Sigmoid colon (tissue), 7 donors: ENCODE measurements around the gene SCGN. TPM values are rescaled to one million over a fixed set of nuclear protein-coding genes. Genes with fewer than 3 reads are reported as not detected.

Source experiments
- DNase-seq: peaks from one replicate; pipeline ENCODE4 v3.0.0-alpha.2; 2019
- H3K27ac ChIP-seq, 4 donors: fragments of 200-600 bp; sonication (generic); one replicate each; pipeline ENCODE4 v1.5.1; 2016 to 2019; ENCODE audit warnings: mild to moderate bottlenecking in 1 of 4
- H3K27me3 ChIP-seq, 3 donors: fragments of 200-600 bp; sonication (generic); one replicate each; pipeline ENCODE4 v1.5.1; 2019; ENCODE audit warnings: mild to moderate bottlenecking in 1 of 3
- H3K36me3 ChIP-seq, 4 donors: fragments of 200-600 bp; sonication (generic); one replicate each; pipeline ENCODE4 v1.5.1; 2016 to 2019
- H3K4me1 ChIP-seq, 4 donors: fragments of 200-600 bp; sonication (generic); one replicate each; pipeline ENCODE4 v1.5.1; 2017 to 2019
- H3K4me3 ChIP-seq, 4 donors: fragments of 200-600 bp; sonication (generic); one replicate each; pipeline ENCODE4 v1.5.1; 2017 to 2019; ENCODE audit warnings: mild to moderate bottlenecking in 2 of 4, moderate library complexity in 1 of 4
- H3K9me3 ChIP-seq, 4 donors: fragments of 200-600 bp in 3 of 4; sonication (generic) in 3 of 4; one replicate each; pipeline versions ENCODE4 v1.5.1 to v1.6.1; 2013 to 2019
- CTCF ChIP-seq, 4 experiments: fragments of 450-650 bp in 3 of 4; fragments of 200-600 bp in 1 of 4; IDR thresholded peaks; one replicate each; pipeline ENCODE4 v1.5.1; 2016 to 2019; ENCODE audit warnings: antibody characterized with exemption in 4 of 4, mild to moderate bottlenecking in 3 of 4, moderate library complexity in 2 of 4
- EP300 ChIP-seq, 4 donors: sonication (generic); formaldehyde crosslinking; IDR thresholded peaks; one replicate each; pipeline ENCODE4 v1.6.1; 2017; ENCODE audit warnings: antibody characterized with exemption in 4 of 4
- POLR2A ChIP-seq, 2 donors: fragments of 450-650 bp; IDR thresholded peaks; one replicate each; pipeline ENCODE4 v1.6.1; 2016; ENCODE audit warnings: antibody characterized with exemption in 2 of 2, mild to moderate bottlenecking in 2 of 2, moderate library complexity in 2 of 2
- POLR2AphosphoS5 ChIP-seq, 4 donors: sonication (generic); formaldehyde crosslinking; IDR thresholded peaks; one replicate each; pipeline ENCODE4 v1.6.1; 2017; ENCODE audit warnings: antibody characterized with exemption in 4 of 4
- WGBS, 2 donors: extraction: QIAGEN DNeasy Blood & Tissue Kit; methylation state at CpG; one replicate each; pipeline ENCODE4 v1.1.7; 2013; 5-methylcytosine and 5-hydroxymethylcytosine counted together
- intact Hi-C: fragments of 100-400 bp; cut with DNase I; formaldehyde crosslinking; loops from one replicate; pipeline ENCODE4 v1.15.1; 2023
- polyA plus RNA-seq, 3 donors: library from polyadenylated mRNA; stranded (reverse); fragments of 200-250 nt; gene quantifications; one replicate each; pipeline ENCODE4 v1.2.3, GENCODE V29; 2013
- total RNA-seq, 4 donors: library from RNA; depleted of rRNA; stranded (reverse); fragments of >200 nt; gene quantifications; one replicate each; pipeline ENCODE4 v1.1.0, GENCODE V29; 2016
- donor health status: healthy with polysubstance abuse.
- donor health status: Bipolar disorder and iron deficiency.
- donor health status: healthy.

Gene SCGN
- total and polyA plus RNA-seq, 7 donors = 4.8 to 22.5 (median 8.8) TPM

- 63 to 69% methylated on average over 1 of the region's 1 CpG for WGBS, 2 donors
- Histone ChIP-seq H3K36me3 (no peaks in the 10 kb centered on the region), H3K9me3 (no peaks in the 10 kb centered on the region), H3K4me1 (no peaks in the 10 kb centered on the region), H3K27me3 (no peaks in the 10 kb centered on the region), H3K27ac (no peak overlapping the region), H3K4me3 (no peak overlapping the region)
- no peak for DNase-seq
- intact Hi-C loops = no loop called here
- TF ChIP-seq POLR2A (IDR thresholded peaks at IDR 0.05) (no peak), CTCF (IDR thresholded peaks at IDR 0.05) (no peak), EP300 (IDR thresholded peaks at IDR 0.05) (no peak), POLR2AphosphoS5 (IDR thresholded peaks at IDR 0.05) (no peak)
Observed at GRCh38 chr6:25697537-25698340, 45.7 kb downstream of the SCGN start.

- intact Hi-C loops = no loop called here
- Histone ChIP-seq H3K9me3 (no peaks in the 10 kb centered on the region), H3K4me3 (no peak overlapping the region), H3K27ac (no peak overlapping the region), H3K27me3 (no peaks in the 10 kb centered on the region), H3K36me3 (no peaks in the 10 kb centered on the region), H3K4me1 (no peaks in the 10 kb centered on the region)
- WGBS, 2 donors = 61 to 63% methylated on average over 3 of the region's 3 CpGs
- no peak for TF ChIP-seq POLR2A (IDR thresholded peaks at IDR 0.05)
- TF ChIP-seq EP300 (IDR thresholded peaks at IDR 0.05) = no peak
- no peak for TF ChIP-seq CTCF (IDR thresholded peaks at IDR 0.05)
- no peak for TF ChIP-seq POLR2AphosphoS5 (IDR thresholded peaks at IDR 0.05)
- no peak for DNase-seq
Observed at GRCh38 chr6:25698631-25699030, 46.6 kb downstream of the SCGN start.

- Histone ChIP-seq H3K9me3 (no peaks in the 10 kb centered on the region), H3K4me3 (no peak overlapping the region), H3K27ac (no peak overlapping the region), H3K36me3 (no peaks in the 10 kb centered on the region), H3K4me1 (no peaks in the 10 kb centered on the region), H3K27me3 (no peaks in the 10 kb centered on the region)
- no peak for DNase-seq
- no peak for TF ChIP-seq POLR2A (IDR thresholded peaks at IDR 0.05)
- TF ChIP-seq CTCF (IDR thresholded peaks at IDR 0.05) = no peak
- TF ChIP-seq POLR2AphosphoS5 (IDR thresholded peaks at IDR 0.05) = no peak
- TF ChIP-seq EP300 (IDR thresholded peaks at IDR 0.05) = no peak
- WGBS, 2 donors = 95 to 97% methylated on average over 4 of the region's 4 CpGs
- intact Hi-C loops = no loop called here
Observed at GRCh38 chr6:25699649-25700048, 47.6 kb downstream of the SCGN start.

DNA sequence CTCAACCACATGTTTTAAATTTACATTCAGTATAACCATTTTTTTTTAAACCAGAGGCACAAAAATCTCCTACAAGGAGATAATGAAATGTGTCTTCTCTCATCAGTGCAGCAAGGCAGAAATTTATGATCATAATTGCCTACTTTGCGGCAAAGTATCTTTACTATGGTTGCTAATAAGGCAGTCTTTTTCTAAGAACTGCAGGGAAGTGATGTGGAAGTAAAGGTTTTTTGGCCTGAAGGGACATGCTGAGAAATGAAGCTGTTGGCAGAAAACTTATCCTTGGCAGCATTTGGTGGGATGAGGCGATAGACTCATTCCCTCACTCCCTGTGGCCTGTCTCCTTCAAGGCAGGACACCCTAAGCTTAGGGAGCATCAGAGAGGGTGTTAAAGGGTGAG, 48.7 kb downstream of the SCGN start:
- DNase-seq = no peak
- Histone ChIP-seq H3K27me3 (no peaks in the 10 kb centered on the region), H3K27ac (no peak overlapping the region), H3K9me3 (no peaks in the 10 kb centered on the region), H3K4me1 (no peaks in the 10 kb centered on the region), H3K36me3 (no peaks in the 10 kb centered on the region), H3K4me3 (no peak overlapping the region)
- WGBS, 2 donors = 93 to 98% methylated on average over 2 of the region's 2 CpGs
- intact Hi-C loops = no loop called here
- no peak for TF ChIP-seq CTCF (IDR thresholded peaks at IDR 0.05)
- TF ChIP-seq EP300 (IDR thresholded peaks at IDR 0.05) = no peak
- no peak for TF ChIP-seq POLR2A (IDR thresholded peaks at IDR 0.05)
- TF ChIP-seq POLR2AphosphoS5 (IDR thresholded peaks at IDR 0.05) = no peak

- Histone ChIP-seq H3K27me3 (no peaks in the 10 kb centered on the region), H3K36me3 (no peaks in the 10 kb centered on the region), H3K4me3 (no peak overlapping the region), H3K4me1 (no peaks in the 10 kb centered on the region), H3K27ac (no peak overlapping the region), H3K9me3 (no peaks in the 10 kb centered on the region)
- TF ChIP-seq EP300 (IDR thresholded peaks at IDR 0.05) (no peak), CTCF (IDR thresholded peaks at IDR 0.05) (no peak)
- WGBS, 2 donors = 69 to 84% methylated on average over 3 of the region's 3 CpGs
- intact Hi-C loops = no loop called here
- no peak for DNase-seq
Observed at GRCh38 chr6:25701807-25702206, 49.8 kb downstream of the SCGN start.
